ENCODE data around the gene MUTYH. TPM values are rescaled to one million over a fixed set of nuclear protein-coding genes. Genes with fewer than 3 reads are reported as not detected.

The MUTYH gene
- total and polyA plus RNA-seq, 8 donors = 9.5 to 44.2 (median 12.8) TPM

- H3K4me1 ChIP-seq = peaks cover 0 to 12% (median 7%) of the 10 kb centered on the region in 3 donors
- intact Hi-C loops (cut with DNase I) = no loop called here
- no peak for TF ChIP-seq CTCF (IDR thresholded peaks at IDR 0.05)
- H3K27me3 ChIP-seq = no peaks in the 10 kb centered on the region
- H3K4me3 ChIP-seq = no peak overlapping the region
- 92 to 94% methylated on average over 13 of the region's 13 CpGs for WGBS, 2 donors
- ATAC-seq (no peak), DNase-seq (peak in 1 of 6 donors; percentile 59), FAIRE-seq (no peak)
- no peaks in the 10 kb centered on the region for H3K9me3 ChIP-seq
- H3K36me3 ChIP-seq = peaks cover 0 to 24% (median 2%) of the 10 kb centered on the region in 3 donors
- no peak overlapping the region for H3K27ac ChIP-seq
Observed at GRCh38 chr1:45345014-45345413, 4.8 kb upstream of the MUTYH start.

GRCh38 chr1:45344499-45344898 lies 4.3 kb upstream of the MUTYH start:
- ATAC-seq (no peak), DNase-seq (no peak), FAIRE-seq (no peak)
- WGBS, 2 donors = 97 to 100% methylated on average over 2 of the region's 2 CpGs
- peaks cover 0 to 12% (median 7%) of the 10 kb centered on the region in 3 donors for H3K4me1 ChIP-seq
- intact Hi-C loops (cut with DNase I) = no loop called here
- H3K9me3 ChIP-seq = no peaks in the 10 kb centered on the region
- H3K27me3 ChIP-seq = no peaks in the 10 kb centered on the region
- no peak for TF ChIP-seq CTCF (IDR thresholded peaks at IDR 0.05)
- H3K27ac ChIP-seq = no peak overlapping the region
- no peak overlapping the region for H3K4me3 ChIP-seq
- H3K36me3 ChIP-seq = peaks cover 0 to 24% (median 2%) of the 10 kb centered on the region in 3 donors

GRCh38 chr1:45340816-45341466 lies 701 bp upstream of the MUTYH start:
- H3K4me3 ChIP-seq = peak overlapping the region; percentile 58 to 90 (median 78)
- no peak for ATAC-seq
- H3K27me3 ChIP-seq = no peaks in the 10 kb centered on the region
- peaks cover 0 to 10% (median 7%) of the 10 kb centered on the region in 3 donors for H3K4me1 ChIP-seq
- intact Hi-C loops (cut with DNase I) = no loop called here
- no peaks in the 10 kb centered on the region for H3K9me3 ChIP-seq
- H3K27ac ChIP-seq = peak overlapping the region in 1 of 4 donors; percentile 87
- FAIRE-seq = no peak
- TF ChIP-seq CTCF (IDR thresholded peaks at IDR 0.05) = no peak
- DNase-seq = no peak
- peaks cover 0 to 24% (median 2%) of the 10 kb centered on the region in 3 donors for H3K36me3 ChIP-seq
- 30 to 40% methylated on average over 6 of the region's 6 CpGs for WGBS, 2 donors

- H3K4me1 ChIP-seq = peaks cover 0 to 10% (median 7%) of the 10 kb centered on the region in 3 donors
- DNase-seq = no peak
- no peak for FAIRE-seq
- intact Hi-C loops (cut with DNase I) = no loop called here
- no peak overlapping the region for H3K27ac ChIP-seq
- H3K36me3 ChIP-seq = peaks cover 0 to 16% (median 0%) of the 10 kb centered on the region in 3 donors
- ATAC-seq = no peak
- H3K27me3 ChIP-seq = no peaks in the 10 kb centered on the region
- no peak overlapping the region for H3K4me3 ChIP-seq
- TF ChIP-seq CTCF (IDR thresholded peaks at IDR 0.05) = no peak
- H3K9me3 ChIP-seq = no peaks in the 10 kb centered on the region
- WGBS, 2 donors = 92 to 94% methylated on average over 3 of the region's 3 CpGs
Observed at GRCh38 chr1:45337630-45338325, 2.5 kb downstream of the MUTYH start.
